A549 treated with Mapracorat at 1 μM for 4 hours (cell line): Measurements from ENCODE around the gene ZRANB2. TPM values are rescaled to one million over a fixed set of nuclear protein-coding genes. Genes with fewer than 3 reads are reported as not detected.

Source experiments
- total RNA-seq: library from RNA; stranded (reverse); fragments of 200-300 nt; extraction: Qiagen RNA extraction; gene quantifications from 5 replicates; pipeline ENCODE4 v1.2.3, GENCODE V29; 2022

ZRANB2 gene, protein sequence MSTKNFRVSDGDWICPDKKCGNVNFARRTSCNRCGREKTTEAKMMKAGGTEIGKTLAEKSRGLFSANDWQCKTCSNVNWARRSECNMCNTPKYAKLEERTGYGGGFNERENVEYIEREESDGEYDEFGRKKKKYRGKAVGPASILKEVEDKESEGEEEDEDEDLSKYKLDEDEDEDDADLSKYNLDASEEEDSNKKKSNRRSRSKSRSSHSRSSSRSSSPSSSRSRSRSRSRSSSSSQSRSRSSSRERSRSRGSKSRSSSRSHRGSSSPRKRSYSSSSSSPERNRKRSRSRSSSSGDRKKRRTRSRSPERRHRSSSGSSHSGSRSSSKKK
- 18.0 to 25.5 TPM (median 24.9 TPM) in 5 replicates for total RNA-seq

DNA sequence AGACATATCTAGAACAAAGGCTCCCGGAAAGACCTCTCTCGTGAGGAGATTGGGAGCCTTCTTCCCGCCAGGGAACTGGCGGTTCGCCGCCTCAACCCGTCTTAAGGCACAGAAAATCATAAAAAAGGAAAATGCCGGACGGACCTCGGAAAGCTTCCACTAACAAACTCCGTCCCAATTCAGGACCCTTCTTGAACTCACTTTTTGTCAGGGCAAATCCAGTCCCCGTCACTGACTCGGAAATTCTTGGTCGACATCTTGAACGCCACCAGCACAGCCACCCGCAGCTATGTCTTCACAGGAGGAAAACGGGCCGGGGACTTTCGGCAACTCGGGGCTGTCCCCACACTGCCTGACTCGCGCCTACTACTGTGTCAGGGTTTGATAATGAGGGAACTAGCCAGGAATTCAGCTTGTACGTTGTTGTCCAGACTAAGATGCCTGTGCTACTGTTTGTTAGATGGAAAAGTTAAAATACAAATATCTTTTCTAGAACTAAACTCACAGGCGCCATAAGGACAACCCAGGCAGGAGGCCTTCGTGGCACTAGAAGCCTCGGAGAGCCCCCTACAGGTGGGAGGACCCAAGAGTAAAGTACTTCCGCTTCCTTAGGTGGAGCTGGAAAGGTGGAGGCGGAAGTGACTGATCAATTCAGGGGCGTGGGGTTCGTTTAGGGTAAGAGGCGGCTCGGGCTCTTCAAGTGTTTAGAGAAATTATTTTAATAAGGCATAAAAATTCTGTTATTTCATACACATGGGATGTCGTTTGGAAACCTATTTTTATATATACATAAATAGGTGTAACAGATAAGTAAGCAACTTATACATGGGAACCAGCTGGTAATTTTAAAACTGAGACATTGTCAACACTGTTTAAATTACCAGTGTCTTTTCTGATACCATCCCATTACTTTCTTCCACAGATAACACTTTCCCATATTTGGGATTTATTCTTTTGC, at the start of gene ZRANB2:
Gene ZRANB2 (minus strand): TSS at position 297 of the 958 bp plus-strand sequence. CDS start 40 bp downstream, at position 257.

DNA sequence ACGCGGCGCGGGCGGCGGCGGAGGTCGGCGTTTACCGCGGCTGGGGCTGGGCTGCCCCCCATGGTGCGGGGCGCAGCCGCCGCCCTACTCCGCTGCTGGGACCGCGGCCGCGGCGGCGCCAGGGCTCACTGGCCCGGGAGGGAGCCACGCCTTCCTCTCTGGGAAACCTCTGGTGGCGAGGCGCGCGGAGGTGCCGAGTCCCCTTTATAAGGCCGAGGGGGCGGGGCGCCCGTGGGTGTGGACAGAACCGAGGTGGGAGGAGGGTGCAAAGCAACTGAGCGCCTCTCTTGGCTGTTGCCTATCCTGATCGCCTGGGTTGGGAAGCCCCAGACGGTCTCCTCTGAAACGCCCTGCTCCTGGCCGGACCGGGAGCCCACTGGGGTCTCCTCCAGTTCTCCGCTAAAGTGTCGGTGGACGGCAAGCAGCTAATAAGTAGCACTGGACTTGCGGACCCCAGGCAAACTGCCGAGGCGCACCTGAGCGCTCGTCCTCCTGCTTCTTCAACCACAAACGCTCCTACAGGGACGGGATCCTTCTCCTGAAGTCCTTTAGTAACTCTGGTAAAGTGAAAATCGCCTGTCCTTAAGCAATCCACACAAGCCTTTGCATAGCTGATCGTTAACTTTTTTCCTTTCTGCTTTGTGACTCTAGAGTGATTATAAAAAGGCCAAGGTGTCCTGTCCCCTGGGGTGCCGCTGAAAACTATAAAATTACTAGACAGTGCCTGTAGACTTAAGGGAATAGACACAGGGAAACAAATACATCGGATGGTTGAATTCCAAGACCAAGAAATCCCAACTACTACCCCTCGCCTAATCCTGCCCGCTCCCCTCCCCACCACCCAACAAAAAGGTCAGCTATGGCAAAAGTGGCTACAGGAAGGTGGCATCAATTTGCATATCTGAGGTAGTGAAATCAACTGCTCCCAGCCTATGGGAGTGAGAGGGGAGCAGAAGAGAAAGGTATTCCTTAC, 32.9 kb downstream of the ZRANB2 start, which contains the start of gene PTGER3:
Gene PTGER3 (minus strand): TSS at position 182 of the 973 bp plus-strand sequence. CDS start 239 bp downstream, outside the sequence.

Other genes with a start within 250 kb of the ZRANB2 start
- not detected in 5 replicates for gene PTGER3, start 33.2 kb downstream of the ZRANB2 start, total RNA-seq